SK-N-SH (cell line): ENCODE measurements around the gene SLAIN2. TPM values are rescaled to one million over a fixed set of nuclear protein-coding genes. Genes with fewer than 3 reads are reported as not detected.

Experiments used
- CTCF ChIA-PET: fragments of 300-600, 350-600 bp; formaldehyde crosslinking; extraction: SDS; loops from one replicate; lab custom pipeline; 2021; lab: Yijun Ruan, JAX
- POLR2A ChIA-PET: fragments of 350-600 bp; sonication (Branson Sonifier 250); formaldehyde crosslinking; extraction: SDS; loops from one replicate; lab custom pipeline; 2020; ENCODE audit warnings: antibody characterized with exemption, inconsistent platforms; lab: Yijun Ruan, JAX
- DNase-seq: peaks from one replicate; pipeline ENCODE4 v3.0.0; 2012
- H2AFZ ChIP-seq: fragments of 200-600 bp; sonication (generic); 2 replicates; pipeline ENCODE4 v1.8.1; 2016; ENCODE audit warnings: antibody characterized with exemption, mild to moderate bottlenecking, low read depth
- H3F3A ChIP-seq: fragments of 200-600 bp; sonication (generic); replicated peaks from 2 replicates; pipeline ENCODE3; 2016; ENCODE audit warnings: antibody characterized with exemption, mild to moderate bottlenecking; ENCODE audit not compliant: insufficient read depth
- H3K27ac ChIP-seq, 2 experiments: fragments of 200-500 bp in 1 of 2; fragments of 200-600 bp in 1 of 2; sonication (Bioruptor generic) in 1 of 2; sonication (generic), shearing (Covaris generic) in 1 of 2; 2 replicates each; pipeline versions ENCODE4 v1.5.1 to v1.6.1; 2014 to 2016; ENCODE audit warnings: low read depth in 2 of 2, inconsistent platforms in 1 of 2, low read length in 1 of 2, mild to moderate bottlenecking in 1 of 2, mixed read lengths in 1 of 2
- H3K27me3 ChIP-seq: fragments of 200-600 bp; sonication (generic), shearing (Covaris generic); 2 replicates; pipeline ENCODE4 v1.6.1; 2016; ENCODE audit warnings: mixed run types; ENCODE audit not compliant: insufficient read depth
- H3K36me3 ChIP-seq, 2 experiments: fragments of 200-500 bp in 1 of 2; fragments of 200-600 bp in 1 of 2; sonication (Bioruptor generic) in 1 of 2; sonication (generic) in 1 of 2; replicated peaks in 1 of 2; 2 replicates each; pipeline versions ENCODE3 to v1.5.1; 2014 to 2016; ENCODE audit warnings: low read length in 1 of 2, mild to moderate bottlenecking in 1 of 2; ENCODE audit not compliant: insufficient read depth in 2 of 2, control insufficient read depth in 1 of 2
- H3K4me1 ChIP-seq, 2 experiments: fragments of 200-500 bp in 1 of 2; fragments of 200-600 bp in 1 of 2; sonication (Bioruptor generic) in 1 of 2; sonication (generic), shearing (Covaris generic) in 1 of 2; 2 replicates each; pipeline versions ENCODE4 v1.5.1 to v1.6.1; 2014 to 2016; ENCODE audit warnings: low read depth in 1 of 2, low read length in 1 of 2, mixed run types in 1 of 2; ENCODE audit not compliant: insufficient read depth in 2 of 2, control insufficient read depth in 1 of 2
- H3K4me2 ChIP-seq: fragments of 200-600 bp; sonication (generic), shearing (Covaris generic); 2 replicates; pipeline ENCODE4 v1.6.1; 2017; ENCODE audit warnings: mixed run types
- H3K4me3 ChIP-seq, 2 experiments: fragments of 200-500 bp in 1 of 2; fragments of 200-600 bp in 1 of 2; sonication (Bioruptor generic) in 1 of 2; sonication (generic), shearing (Covaris generic) in 1 of 2; 2 replicates each; pipeline versions ENCODE4 v1.5.1 to v1.8.1; 2014 to 2016; ENCODE audit warnings: low read depth in 2 of 2, inconsistent platforms in 1 of 2, low read length in 1 of 2, mild to moderate bottlenecking in 1 of 2, mixed read lengths in 1 of 2, moderate library complexity in 1 of 2
- H3K79me2 ChIP-seq: fragments of 200-600 bp; sonication (generic); 2 replicates; pipeline ENCODE4 v1.8.1; 2017; ENCODE audit warnings: mild to moderate bottlenecking; ENCODE audit not compliant: insufficient read depth
- H3K9ac ChIP-seq: fragments of 200-600 bp; sonication (generic); 2 replicates; pipeline ENCODE4 v1.6.1; 2017; ENCODE audit warnings: mixed run types
- H3K9me2 ChIP-seq: fragments of 200-600 bp; sonication (generic); 2 replicates; pipeline ENCODE4 v1.6.1; 2017; ENCODE audit warnings: mixed run types
- H3K9me3 ChIP-seq: fragments of 200-600 bp; sonication (generic); 2 replicates; pipeline ENCODE4 v1.6.1; 2017; ENCODE audit warnings: mixed run types, mild to moderate bottlenecking, moderate library complexity
- H4K20me1 ChIP-seq: fragments of 200-600 bp; sonication (generic); 2 replicates; pipeline ENCODE4 v1.6.1; 2017; ENCODE audit warnings: mild to moderate bottlenecking, mixed run types; ENCODE audit not compliant: insufficient read depth
- CHD2 ChIP-seq: fragments of 150-350 bp; IDR thresholded peaks from 2 replicates; pipeline ENCODE4 v1.6.1; 2018; ENCODE audit warnings: low read length; ENCODE audit not compliant: partially characterized antibody
- ELF1 ChIP-seq: IDR thresholded peaks from 2 replicates; pipeline ENCODE4 v1.4.0; 2012
- EP300 ChIP-seq, 2 experiments: IDR thresholded peaks; 2 replicates each; pipeline versions ENCODE4 v1.4.0 to v1.6.1; 2012; ENCODE audit warnings: borderline replicate concordance in 1 of 2, low read depth in 1 of 2, low read length in 1 of 2
- EZH2phosphoT487 ChIP-seq: fragments of 200-600 bp; sonication (generic); IDR thresholded peaks from 2 replicates; pipeline ENCODE4 v1.6.1; 2017; ENCODE audit warnings: low read depth, mixed run types, mild to moderate bottlenecking, antibody characterized with exemption, moderate library complexity, borderline replicate concordance
- FOXM1 ChIP-seq: IDR thresholded peaks from 2 replicates; pipeline ENCODE4 v1.4.0; 2012; ENCODE audit warnings: low read depth, mild to moderate bottlenecking
- GATA2 ChIP-seq: sonication (generic); formaldehyde crosslinking; IDR thresholded peaks from 2 replicates; pipeline ENCODE4 v1.5.0; 2020; ENCODE audit warnings: mild to moderate bottlenecking, missing genetic modification reagents
- MEF2A ChIP-seq: IDR thresholded peaks from 2 replicates; pipeline ENCODE4 v1.4.0; 2012; ENCODE audit warnings: low read depth, borderline replicate concordance
- MXI1 ChIP-seq: IDR thresholded peaks from 2 replicates; pipeline ENCODE4 v1.6.1; 2012; ENCODE audit warnings: mild to moderate bottlenecking, low read depth, low read length, improper control_type of control experiment
- NFIC ChIP-seq: IDR thresholded peaks from 2 replicates; pipeline ENCODE4 v1.4.0; 2012; ENCODE audit warnings: borderline replicate concordance
- NRF1 ChIP-seq: IDR thresholded peaks from 2 replicates; pipeline ENCODE4 v1.6.1; 2012; ENCODE audit warnings: low read depth, mild to moderate bottlenecking, low read length
- RAD21 ChIP-seq: IDR thresholded peaks from 2 replicates; pipeline ENCODE4 v1.6.1; 2012; ENCODE audit warnings: mild to moderate bottlenecking, low read length
- RCOR1 ChIP-seq: fragments of 150-350 bp; IDR thresholded peaks from 2 replicates; pipeline ENCODE4 v1.6.1; 2017; ENCODE audit warnings: antibody characterized with exemption, low read length
- RXRA ChIP-seq: IDR thresholded peaks from 2 replicates; pipeline ENCODE4 v1.4.0; 2012; ENCODE audit warnings: low read depth, mild to moderate bottlenecking, borderline replicate concordance
- SMC3 ChIP-seq: IDR thresholded peaks from 2 replicates; pipeline ENCODE4 v1.6.1; 2012; ENCODE audit warnings: low read depth, low read length, improper control_type of control experiment
- TEAD4 ChIP-seq: IDR thresholded peaks from 2 replicates; pipeline ENCODE4 v1.4.0; 2012; ENCODE audit warnings: mild to moderate bottlenecking, borderline replicate concordance; ENCODE audit not compliant: insufficient read depth
- WGBS: methylation state at CpG from one replicate; pipeline ENCODE4 v1.1.6; 2017; ENCODE audit warnings: low lambda C conversion rate; 5-methylcytosine and 5-hydroxymethylcytosine counted together
- polyA plus RNA-seq, 3 experiments: library from polyadenylated mRNA; depleted of rRNA; stranded (reverse); fragments of >200 nt; gene quantifications; 2 replicates each; pipeline ENCODE4 v1.2.3, GENCODE V29; 2012
- TF ChIP-seq, protein P1 (sequence below): fragments of 150-350 bp; IDR thresholded peaks from 2 replicates; pipeline ENCODE4 v1.6.1; 2017; ENCODE audit warnings: antibody characterized with exemption, low read length, low read depth, borderline replicate concordance
- TF ChIP-seq, protein P2 (sequence below): fragments of 150-350 bp; IDR thresholded peaks from 2 replicates; pipeline ENCODE4 v1.6.1; 2016; ENCODE audit warnings: mild to moderate bottlenecking, low read depth, low read length
- TF ChIP-seq, protein P3 (sequence below): IDR thresholded peaks from 2 replicates; pipeline ENCODE4 v1.4.0; 2012; ENCODE audit warnings: low read depth
- TF ChIP-seq, protein P4 (sequence below): IDR thresholded peaks from 2 replicates; pipeline ENCODE4 v1.4.0; 2012; ENCODE audit warnings: low read depth, borderline replicate concordance
- TF ChIP-seq, protein P5 (sequence below): IDR thresholded peaks from 2 replicates; pipeline ENCODE4; 2012

SLAIN2 gene
- polyA plus RNA-seq, 1 of the 3 experiments (the other 2 are of a cell fraction) = 17.0 TPM

DNA sequence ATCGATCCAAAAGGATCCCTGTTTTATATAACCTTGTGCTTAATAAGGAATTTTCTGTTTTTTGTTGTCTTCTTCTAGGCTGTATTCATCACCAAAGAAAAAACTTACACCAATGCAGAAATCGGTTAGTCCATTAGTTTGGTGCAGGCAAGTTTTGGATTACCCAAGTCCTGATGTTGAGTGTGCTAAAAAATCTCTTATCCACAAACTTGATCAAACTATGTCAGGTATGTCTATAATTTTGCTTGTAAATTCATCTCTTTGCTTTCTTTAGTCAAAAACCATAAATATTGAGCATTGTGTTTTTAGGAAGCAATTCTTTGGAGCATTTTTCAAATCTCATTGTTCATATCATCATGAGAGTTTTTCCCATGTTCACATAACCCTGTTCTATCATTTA, 28.4 kb downstream of the SLAIN2 start:
- DNase-seq = no peak
- CTCF ChIA-PET = interaction anchor here (0.8 kb wide), 2 partner anchors 13 to 15 kb away, joined by 3 read pairs; no protein-coding TSS in a partner anchor
- Histone ChIP-seq H3K4me2 (no peak overlapping the region), H3K4me1 (peaks cover 0 to 9% of the 10 kb centered on the region in 2 experiments; a peak in 2 of 4 replicates), H3K36me3 (peaks cover 0 to 9% of the 10 kb centered on the region in 2 experiments), H3K79me2 (peaks cover 86% of the 10 kb centered on the region), H4K20me1 (peaks cover 57% of the 10 kb centered on the region), H2AFZ (no peak overlapping the region), H3K27ac (no peak overlapping the region; a peak in 1 of 4 replicates), H3K9me2 (no peaks in the 10 kb centered on the region), H3K9me3 (no peaks in the 10 kb centered on the region), H3K27me3 (no peaks in the 10 kb centered on the region), H3F3A (peaks cover 7% of the 10 kb centered on the region), H3K4me3 (no peak overlapping the region), H3K9ac (no peak overlapping the region)
- WGBS = 86% methylated on average over 2 of the region's 2 CpGs
- POLR2A ChIA-PET = interaction anchor here (0.6 kb wide), 1 partner anchor 125 kb away, joined by 3 read pairs; no protein-coding TSS in a partner anchor
- TF ChIP-seq, protein P1, sequence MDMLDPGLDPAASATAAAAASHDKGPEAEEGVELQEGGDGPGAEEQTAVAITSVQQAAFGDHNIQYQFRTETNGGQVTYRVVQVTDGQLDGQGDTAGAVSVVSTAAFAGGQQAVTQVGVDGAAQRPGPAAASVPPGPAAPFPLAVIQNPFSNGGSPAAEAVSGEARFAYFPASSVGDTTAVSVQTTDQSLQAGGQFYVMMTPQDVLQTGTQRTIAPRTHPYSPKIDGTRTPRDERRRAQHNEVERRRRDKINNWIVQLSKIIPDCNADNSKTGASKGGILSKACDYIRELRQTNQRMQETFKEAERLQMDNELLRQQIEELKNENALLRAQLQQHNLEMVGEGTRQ = no peak
- no peak for TF ChIP-seq SMC3
- TF ChIP-seq FOXM1 = no peak
- no peak for TF ChIP-seq RXRA
- no peak for TF ChIP-seq EP300 (IDR thresholded peaks at IDR 0.05; ENCODE audit: borderline replicate concordance in 1 of 2, low read depth in 1 of 2, low read length in 1 of 2)
- TF ChIP-seq, protein P2, sequence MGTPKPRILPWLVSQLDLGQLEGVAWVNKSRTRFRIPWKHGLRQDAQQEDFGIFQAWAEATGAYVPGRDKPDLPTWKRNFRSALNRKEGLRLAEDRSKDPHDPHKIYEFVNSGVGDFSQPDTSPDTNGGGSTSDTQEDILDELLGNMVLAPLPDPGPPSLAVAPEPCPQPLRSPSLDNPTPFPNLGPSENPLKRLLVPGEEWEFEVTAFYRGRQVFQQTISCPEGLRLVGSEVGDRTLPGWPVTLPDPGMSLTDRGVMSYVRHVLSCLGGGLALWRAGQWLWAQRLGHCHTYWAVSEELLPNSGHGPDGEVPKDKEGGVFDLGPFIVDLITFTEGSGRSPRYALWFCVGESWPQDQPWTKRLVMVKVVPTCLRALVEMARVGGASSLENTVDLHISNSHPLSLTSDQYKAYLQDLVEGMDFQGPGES = no peak
- no peak for TF ChIP-seq NFIC
- no peak for TF ChIP-seq MXI1
- TF ChIP-seq, protein P3, sequence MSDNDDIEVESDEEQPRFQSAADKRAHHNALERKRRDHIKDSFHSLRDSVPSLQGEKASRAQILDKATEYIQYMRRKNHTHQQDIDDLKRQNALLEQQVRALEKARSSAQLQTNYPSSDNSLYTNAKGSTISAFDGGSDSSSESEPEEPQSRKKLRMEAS = no peak
- TF ChIP-seq RCOR1 = no peak
- TF ChIP-seq, protein P4, sequence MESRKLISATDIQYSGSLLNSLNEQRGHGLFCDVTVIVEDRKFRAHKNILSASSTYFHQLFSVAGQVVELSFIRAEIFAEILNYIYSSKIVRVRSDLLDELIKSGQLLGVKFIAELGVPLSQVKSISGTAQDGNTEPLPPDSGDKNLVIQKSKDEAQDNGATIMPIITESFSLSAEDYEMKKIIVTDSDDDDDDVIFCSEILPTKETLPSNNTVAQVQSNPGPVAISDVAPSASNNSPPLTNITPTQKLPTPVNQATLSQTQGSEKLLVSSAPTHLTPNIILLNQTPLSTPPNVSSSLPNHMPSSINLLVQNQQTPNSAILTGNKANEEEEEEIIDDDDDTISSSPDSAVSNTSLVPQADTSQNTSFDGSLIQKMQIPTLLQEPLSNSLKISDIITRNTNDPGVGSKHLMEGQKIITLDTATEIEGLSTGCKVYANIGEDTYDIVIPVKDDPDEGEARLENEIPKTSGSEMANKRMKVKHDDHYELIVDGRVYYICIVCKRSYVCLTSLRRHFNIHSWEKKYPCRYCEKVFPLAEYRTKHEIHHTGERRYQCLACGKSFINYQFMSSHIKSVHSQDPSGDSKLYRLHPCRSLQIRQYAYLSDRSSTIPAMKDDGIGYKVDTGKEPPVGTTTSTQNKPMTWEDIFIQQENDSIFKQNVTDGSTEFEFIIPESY = no peak
- no peak for TF ChIP-seq EZH2phosphoT487
- TF ChIP-seq GATA2 (CRISPR knock-in tag) = no peak
- TF ChIP-seq ELF1 = no peak
- no peak for TF ChIP-seq CHD2
- TF ChIP-seq, protein P5, sequence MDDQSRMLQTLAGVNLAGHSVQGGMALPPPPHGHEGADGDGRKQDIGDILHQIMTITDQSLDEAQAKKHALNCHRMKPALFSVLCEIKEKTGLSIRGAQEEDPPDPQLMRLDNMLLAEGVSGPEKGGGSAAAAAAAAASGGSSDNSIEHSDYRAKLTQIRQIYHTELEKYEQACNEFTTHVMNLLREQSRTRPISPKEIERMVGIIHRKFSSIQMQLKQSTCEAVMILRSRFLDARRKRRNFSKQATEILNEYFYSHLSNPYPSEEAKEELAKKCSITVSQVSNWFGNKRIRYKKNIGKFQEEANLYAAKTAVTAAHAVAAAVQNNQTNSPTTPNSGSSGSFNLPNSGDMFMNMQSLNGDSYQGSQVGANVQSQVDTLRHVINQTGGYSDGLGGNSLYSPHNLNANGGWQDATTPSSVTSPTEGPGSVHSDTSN = no peak
- no peak for TF ChIP-seq RAD21
- no peak for TF ChIP-seq NRF1
- no peak for TF ChIP-seq MEF2A
- TF ChIP-seq TEAD4 = no peak
